Measurements from ENCODE around the gene ATP6V0E1.
"Not testable (repeated sequence)": the region's sequence is repeated elsewhere in the genome, so short reads cannot be mapped to it uniquely, and the experiment has no call there.

Gene ATP6V0E1

DNA sequence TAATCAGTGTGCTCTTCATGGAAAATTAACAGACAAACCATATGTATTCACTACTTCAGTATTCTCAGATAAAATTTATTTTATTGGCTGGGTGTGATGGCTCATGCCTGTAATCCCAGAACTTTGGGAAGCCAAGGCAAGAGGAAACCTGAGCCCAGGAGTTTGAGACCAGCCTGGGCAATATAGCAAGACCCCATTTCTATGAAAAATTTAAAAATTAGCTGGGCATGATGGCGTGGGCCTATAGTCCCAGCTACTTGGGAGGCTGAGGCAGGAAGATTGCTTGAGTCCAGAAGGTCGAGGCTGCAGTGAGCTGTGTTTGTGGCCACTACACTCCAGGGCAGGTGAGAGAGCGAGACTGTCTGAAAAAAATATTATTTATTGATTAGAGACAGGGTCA is 49.2 kb downstream of the ATP6V0E1 start:
- DNase-seq (ENCODE audit: extremely low read depth in 1 of 2, low read depth in 1 of 2): no peak

DNA sequence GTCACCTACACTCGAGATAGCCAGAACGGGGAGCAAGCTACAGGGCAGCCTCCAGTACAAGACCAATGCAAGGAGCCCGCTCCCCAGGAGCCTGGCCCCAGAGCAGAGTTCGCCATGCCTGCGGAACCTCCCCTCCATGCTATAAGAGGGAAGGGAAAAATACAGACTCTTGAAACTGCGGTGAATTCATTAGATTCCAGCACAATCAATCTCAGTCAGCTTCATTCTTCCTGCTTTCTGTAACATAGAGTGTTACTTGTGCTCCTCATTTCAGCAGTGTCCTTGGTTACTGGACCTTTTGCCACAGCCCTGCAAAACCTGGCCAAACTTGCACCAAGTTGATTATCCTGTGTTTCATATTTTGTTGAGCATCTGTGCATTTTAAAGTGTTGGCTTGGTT is 50.4 kb downstream of the ATP6V0E1 start:
- DNase-seq (ENCODE audit: extremely low read depth in 1 of 2, low read depth in 1 of 2): no peak

DNA sequence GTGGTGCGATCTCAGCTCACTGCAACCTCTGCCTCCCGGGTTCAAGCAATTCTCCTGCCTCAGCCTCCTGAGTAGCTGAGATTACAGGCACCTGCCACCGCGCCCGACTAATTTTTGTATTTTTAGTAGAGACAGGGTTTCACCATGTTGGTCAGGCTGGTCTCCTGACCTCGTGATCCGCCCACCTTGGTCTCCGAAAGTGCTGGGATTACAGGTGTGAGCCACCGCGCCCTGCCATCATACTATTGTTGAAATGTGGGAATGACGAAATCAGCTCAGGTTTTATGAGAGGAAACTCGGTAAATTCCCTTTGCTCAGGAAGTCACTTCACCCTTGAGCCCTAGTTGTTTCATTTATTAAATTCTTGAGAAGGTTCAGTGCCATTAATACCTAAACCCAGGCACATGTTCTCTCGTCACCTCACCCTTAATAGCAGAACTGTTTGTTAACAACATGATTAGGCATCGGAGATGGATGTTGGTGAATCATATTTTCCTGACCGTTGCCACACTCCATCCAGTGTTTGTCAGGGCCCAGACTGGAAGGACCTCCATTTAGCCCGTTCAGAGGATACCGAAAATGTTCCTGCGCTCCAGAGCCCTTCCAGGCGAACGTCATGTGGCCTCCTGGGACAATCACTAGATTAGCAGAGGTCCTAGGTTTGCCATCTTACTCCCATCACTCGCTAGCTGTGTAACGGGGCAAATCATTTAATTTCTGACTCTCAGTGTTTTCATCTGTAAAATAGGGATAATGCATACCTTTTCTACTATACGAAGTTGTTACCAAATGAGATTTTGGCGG is 52.5 kb downstream of the ATP6V0E1 start:
- no peak for DNase-seq (ENCODE audit: extremely low read depth in 1 of 2, low read depth in 1 of 2)

DNA sequence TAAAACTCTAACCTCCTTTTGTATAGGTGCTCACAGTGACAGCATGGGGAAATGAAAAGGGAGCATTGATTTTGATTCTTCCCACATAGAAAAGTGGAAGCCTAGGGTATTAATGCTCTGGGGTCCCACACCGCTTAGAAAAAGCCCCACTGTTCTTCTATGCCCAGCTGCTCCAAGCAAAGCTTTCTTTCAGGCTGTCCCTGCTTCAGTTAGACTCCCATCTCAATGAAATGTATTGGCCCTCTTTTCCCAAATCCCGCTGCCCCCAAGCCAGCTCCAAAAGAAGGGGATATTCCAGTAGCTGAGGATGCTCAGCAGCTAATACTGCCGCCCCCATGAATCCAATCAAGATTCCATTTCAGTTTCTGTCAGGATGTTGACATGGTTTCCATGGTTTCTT is 55.6 kb downstream of the ATP6V0E1 start:
- no peak for DNase-seq (ENCODE audit: extremely low read depth in 1 of 2, low read depth in 1 of 2)

DNA sequence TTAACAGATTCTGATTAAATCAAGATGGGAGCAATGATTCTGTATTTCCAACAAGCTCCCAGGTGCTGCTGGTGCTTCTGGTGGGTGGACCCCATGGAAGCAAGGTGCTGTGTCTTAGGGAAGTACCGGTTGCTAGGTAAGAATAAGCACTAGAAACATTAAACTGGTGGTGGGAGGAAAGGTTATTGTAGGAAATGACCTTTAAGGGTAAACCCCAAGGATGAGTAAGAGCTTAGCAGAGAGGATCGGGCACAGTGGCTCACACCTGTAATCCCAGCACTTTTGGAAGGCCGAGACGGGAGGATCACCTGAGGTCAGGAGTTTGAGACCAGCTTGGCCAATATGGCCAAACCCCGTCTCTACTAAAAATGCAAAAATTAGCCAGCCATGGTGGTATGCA is 56.4 kb downstream of the ATP6V0E1 start:
- no peak for DNase-seq (ENCODE audit: extremely low read depth in 1 of 2, low read depth in 1 of 2)

DNA sequence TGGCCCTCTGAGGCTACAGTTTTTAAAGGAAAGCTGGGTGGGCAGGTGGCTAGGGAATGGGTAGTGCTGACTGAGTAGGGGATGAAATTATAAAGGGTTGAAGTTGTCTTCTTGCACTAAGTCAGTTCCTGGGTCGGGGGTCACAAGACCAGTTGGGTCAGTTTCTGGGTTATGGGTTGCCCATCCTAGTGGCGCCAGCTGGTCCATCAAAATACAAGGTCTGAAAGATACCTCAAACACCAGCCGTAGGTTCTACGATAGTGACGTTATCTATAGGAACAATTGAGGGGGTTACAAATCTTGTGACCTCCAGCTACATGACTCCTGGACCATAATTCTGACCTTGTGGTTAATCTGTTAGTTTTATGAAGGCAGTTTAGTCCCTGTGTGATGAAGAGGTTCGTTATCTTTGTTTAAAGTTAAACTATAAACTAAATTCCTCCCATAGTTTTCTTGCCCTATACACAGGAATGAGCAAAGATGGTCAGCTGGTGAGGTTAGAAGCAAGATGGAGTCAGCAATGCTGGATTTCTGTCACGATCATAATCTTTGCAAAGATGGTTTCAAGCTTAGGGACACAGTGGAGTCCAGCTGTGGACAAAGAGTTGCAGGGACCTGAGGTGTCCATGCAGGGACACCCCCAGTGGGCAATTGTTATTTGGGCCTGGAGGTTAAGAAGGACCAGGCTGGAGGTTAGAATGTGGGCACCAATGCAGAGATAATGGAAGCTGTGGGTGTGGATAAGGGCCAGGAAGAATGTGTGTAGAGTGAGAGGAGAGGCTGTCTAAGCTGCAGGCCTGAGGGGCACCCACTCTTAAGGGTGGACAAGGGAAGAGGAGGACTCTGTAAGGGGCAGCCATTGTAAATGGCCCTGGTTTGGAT is 58.6 kb downstream of the ATP6V0E1 start:
- no peak for DNase-seq (ENCODE audit: extremely low read depth in 1 of 2, low read depth in 1 of 2)

DNA sequence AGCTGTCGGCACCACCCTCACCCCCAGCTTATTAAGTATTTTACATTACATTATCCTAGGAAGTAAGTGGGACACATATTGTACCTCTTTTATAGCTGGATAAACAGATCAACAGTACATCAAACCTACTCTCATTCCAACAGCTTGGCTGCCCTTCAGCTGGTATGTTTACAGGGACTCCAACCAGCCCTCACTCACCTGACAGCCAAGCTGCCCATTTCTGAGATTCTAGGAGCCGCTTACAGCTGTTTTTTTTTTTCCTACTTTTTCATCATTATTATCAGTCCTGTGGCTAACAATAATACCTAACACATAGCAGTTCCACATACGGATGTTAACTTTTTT is 59.2 kb downstream of the ATP6V0E1 start:
- DNase-seq (ENCODE audit: extremely low read depth in 1 of 2, low read depth in 1 of 2): no peak

DNA sequence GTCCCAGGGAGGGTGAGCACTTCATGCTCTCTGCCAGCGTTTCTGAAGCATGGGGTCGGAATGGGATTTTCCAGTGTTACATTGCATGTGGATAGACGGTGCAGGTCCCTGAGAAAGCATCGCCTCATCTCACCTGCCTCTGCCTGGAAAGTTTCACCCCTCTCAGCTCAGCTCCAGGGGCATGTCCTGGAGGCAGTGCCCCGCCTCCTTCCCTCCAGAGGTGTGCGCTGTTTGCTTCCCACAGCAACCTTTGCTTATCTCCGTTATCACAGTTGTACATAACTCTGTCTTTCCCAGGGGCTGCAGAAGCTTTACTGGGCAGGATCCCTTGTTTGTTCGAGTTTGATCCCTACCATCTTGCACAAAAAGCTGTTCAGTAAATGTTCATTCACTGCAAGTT is 61.9 kb downstream of the ATP6V0E1 start:
- DNase-seq (ENCODE audit: extremely low read depth in 1 of 2, low read depth in 1 of 2): no peak

DNA sequence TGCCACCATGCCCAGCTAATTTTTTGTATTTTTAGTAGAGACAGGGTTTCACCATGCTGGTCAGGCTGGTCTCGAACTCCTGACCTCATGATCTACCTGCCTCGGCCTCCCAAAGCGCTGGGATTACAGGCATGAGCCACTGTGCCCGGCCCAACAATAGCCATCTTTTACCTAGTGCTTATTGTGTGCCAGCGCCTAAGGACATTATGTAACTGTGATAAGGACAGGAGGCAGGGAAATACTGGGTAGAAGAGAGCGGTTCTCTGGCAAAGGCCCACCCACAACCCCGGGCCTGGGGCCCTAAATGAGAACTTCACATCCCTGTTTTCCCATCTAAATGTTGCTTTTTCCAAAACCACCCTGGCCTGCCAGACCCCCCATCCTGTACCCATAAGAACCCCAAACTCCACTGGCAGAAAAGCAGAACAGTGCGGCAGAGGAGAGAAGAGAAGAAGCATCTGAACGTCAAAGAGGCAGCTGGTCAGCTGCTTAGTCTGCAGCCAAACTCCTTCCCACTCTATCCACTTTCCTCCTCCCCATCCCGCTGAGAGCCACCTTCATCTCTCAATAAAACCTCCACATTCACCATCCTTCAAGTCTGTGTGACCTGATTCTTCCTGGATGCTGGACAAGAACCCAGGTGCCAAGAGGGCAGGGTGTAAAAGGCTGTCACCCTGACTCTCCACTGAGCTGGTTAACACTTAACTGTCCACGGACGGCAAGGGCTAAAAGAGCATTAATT is 63.7 kb downstream of the ATP6V0E1 start:
- DNase-seq (ENCODE audit: extremely low read depth in 1 of 2, low read depth in 1 of 2): not testable (repeated sequence)

DNA sequence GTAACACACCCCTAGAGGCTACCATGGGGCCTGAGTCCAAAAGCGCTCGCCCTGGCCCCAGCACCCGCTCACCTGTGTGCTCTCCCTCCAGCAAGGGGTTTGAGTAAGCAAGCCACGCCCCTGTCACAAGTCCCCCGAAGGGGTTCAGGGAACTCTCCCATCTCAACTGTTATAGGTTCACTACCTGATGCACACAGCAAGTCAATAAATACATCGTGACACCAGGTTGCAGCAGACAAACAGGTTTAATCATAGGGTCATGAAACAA is 64.2 kb downstream of the ATP6V0E1 start:
- DNase-seq (ENCODE audit: extremely low read depth in 1 of 2, low read depth in 1 of 2): no peak

- no peak for DNase-seq (ENCODE audit: extremely low read depth in 1 of 2, low read depth in 1 of 2)
Observed at GRCh38 chr5:173050791-173051190, 67.2 kb downstream of the ATP6V0E1 start.

DNA sequence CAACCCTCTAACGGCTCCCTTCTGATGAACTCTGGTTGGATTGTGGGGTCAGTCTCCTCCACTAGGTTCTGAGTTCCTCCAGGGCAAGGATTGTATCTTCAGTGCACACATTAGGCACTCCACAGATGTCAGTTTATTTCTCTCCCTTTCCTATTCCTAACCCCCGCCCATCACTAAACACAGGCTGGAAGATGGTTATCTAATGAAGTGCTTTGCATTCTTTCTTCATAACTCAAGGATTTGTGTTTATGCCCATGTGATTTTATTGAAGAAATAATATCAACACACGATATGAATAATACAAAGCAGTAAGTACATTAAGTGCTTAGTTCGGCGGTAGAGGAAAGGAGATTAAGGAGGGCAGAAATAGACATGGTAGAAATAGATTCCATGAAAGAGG is 68.2 kb downstream of the ATP6V0E1 start:
- no peak for DNase-seq (ENCODE audit: extremely low read depth in 1 of 2, low read depth in 1 of 2)

DNA sequence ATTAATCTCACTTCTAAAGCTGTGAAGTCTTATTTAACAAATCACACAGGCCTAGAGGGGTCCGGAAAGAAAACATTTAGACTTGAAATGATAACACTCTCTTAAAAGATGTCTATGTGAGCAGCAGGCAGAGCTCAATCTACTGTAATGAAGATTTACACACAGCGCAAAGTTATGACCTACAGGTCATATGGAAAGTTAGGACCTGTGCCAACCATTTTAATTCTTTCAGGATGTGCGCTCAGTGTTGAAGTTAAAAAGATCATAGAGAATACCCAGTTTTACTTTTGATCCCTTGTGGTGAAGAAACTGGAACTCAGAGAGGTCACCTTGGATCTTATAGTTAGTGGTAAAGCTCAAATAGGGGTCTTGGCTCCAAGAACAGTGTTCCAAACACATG is 69.5 kb downstream of the ATP6V0E1 start:
- DNase-seq (ENCODE audit: extremely low read depth in 1 of 2, low read depth in 1 of 2): no peak

GRCh38 chr5:173055042-173055721 is 71.6 kb downstream of the ATP6V0E1 start:
- DNase-seq (ENCODE audit: extremely low read depth in 1 of 2, low read depth in 1 of 2): no peak

DNA sequence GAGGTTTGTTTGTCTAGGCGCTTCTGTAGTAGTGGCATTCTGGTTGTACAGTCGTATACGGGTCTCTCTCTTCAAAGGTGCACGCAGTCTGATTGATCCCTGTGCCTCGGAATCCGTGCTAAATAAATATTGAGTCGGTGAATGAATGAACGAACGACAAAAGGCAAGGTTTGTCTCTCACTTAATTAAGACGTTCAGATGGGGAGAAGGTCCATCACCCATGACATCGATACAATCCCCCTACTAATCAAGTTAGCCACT is 72.1 kb downstream of the ATP6V0E1 start:
- DNase-seq (ENCODE audit: extremely low read depth in 1 of 2, low read depth in 1 of 2): no peak

DNA sequence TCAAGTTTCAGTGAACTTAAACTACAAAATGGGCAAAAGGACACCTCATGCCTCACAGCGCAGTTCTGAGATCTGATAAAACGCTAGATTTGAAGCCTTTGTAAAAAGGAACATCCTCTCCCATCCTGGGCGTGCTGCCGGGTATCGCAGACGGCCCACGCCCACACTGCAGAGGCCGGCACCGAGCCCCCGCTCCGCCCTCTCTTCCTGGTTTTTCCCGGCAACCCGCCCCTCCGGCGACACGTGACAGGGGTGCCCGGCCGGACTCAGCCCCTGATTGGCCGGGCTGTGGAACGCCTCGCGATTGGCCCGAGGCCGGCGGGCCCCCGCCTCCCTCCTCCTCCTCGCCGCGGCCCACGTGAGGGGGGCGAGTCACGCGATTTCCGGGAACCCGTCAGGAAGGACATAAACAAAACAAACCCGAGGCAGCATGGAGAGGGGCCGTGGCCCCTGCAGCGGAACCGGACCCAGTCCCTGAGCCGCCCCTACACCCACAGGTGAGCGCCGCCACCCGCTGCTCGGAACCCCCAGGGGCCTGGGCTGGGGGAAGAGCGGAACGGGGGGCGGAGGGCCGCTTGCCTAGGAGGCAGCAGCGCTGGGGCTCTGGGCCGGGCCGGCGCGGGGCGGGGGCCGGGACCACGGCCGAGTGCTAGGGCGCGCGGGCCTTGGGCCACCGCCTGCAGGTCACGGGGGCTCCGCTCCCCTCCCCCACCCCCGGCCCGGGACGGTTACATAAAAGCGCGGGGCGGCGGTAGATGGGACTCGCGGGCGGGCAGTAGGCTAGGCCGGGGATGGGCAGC is 72.6 kb downstream of the ATP6V0E1 start, which contains the start of gene CREBRF:
Gene CREBRF (plus strand): TSS at position 370 of the 800 bp plus-strand sequence. CDS start 24,424 bp downstream, outside the sequence.
- peak; percentile 94 to 99 for DNase-seq (ENCODE audit: extremely low read depth in 1 of 2, low read depth in 1 of 2)

DNA sequence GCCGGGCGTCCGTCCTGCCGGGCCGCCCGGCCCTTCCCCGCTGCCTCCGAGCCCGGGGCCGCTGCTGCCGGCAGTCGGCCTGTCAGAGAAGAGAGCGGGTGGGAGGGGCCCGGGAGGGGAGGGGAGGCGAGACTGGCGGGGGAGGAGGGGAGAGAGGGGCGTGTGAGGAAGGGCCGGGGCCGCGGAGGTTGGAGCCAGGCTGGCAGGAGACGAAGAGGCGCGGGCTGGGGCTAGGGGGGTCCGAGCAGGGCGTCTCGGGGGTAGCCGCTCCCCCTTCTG is 73.2 kb downstream of the ATP6V0E1 start:
- peak; percentile 56 to 71 for DNase-seq (ENCODE audit: extremely low read depth in 1 of 2, low read depth in 1 of 2)

- peak; percentile 95 to 96 for DNase-seq (ENCODE audit: extremely low read depth in 1 of 2, low read depth in 1 of 2)
Observed at GRCh38 chr5:173057062-173057924, 73.7 kb downstream of the ATP6V0E1 start.

DNA sequence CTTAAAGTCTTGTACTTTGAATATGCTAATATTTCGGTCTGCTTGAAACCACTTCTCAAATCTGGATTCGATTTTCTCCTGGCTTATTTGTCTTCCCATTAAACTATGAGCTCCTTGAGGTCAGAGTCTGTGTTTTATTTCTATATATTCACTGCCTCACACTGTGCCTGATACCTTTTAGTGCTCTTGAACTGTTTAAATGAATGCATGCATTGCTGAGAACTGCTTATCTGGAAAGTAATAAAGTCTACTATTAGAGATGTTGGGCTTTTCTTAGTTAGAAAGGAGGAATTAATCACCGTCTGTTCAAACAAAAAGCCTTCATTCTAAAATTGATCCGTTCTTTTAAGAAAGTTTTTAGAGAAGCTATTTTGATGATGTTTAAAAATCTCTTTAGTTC is 78.6 kb downstream of the ATP6V0E1 start:
- no peak for DNase-seq (ENCODE audit: extremely low read depth in 1 of 2, low read depth in 1 of 2)

GRCh38 chr5:173065155-173065554 is 81.6 kb downstream of the ATP6V0E1 start:
- DNase-seq (ENCODE audit: extremely low read depth in 1 of 2, low read depth in 1 of 2): no peak

Measured in activated CD8-positive, alpha-beta memory T cell treated with anti-CD3 and anti-CD28 coated beads for 1 hour (primary cell).